A549 (cell line): ENCODE measurements around the gene C11orf68. TPM values are rescaled to one million over a fixed set of nuclear protein-coding genes. Genes with fewer than 3 reads are reported as not detected.

ENCODE experiments used
- ATAC-seq, 2 experiments: fragments of 200-7000 bp in 1 of 2; fragments of >200 bp in 1 of 2; cut with Nextera tagmentation in 1 of 2; cut with Tn5 transposase in 1 of 2; 3 replicates each; pipeline versions ENCODE4 v1.8.0 to v1.9.1; 2018 to 2020; ENCODE audit warnings: mild to moderate bottlenecking in 1 of 2, moderate library complexity in 1 of 2
- CTCF ChIA-PET: fragments of 300-600 bp; sonication (Branson Sonifier 250); formaldehyde crosslinking; extraction: SDS; loops from one replicate; lab custom pipeline; 2021; ENCODE audit warnings: antibody characterized with exemption, inconsistent platforms; lab: Yijun Ruan, JAX
- POLR2A ChIA-PET: fragments of 350-600 bp; formaldehyde crosslinking; extraction: SDS; loops from one replicate; lab custom pipeline; 2021; ENCODE audit warnings: antibody characterized with exemption, inconsistent platforms; lab: Yijun Ruan, JAX
- DNase-seq, 2 experiments: peaks; one replicate each; pipeline versions ENCODE4 v3.0.0 to v3.0.0-alpha.2; 2011 to 2016; ENCODE audit warnings: low read depth in 1 of 2, low spot score in 1 of 2
- FAIRE-seq: peaks from 2 replicates; lab custom pipeline; 2011; peaks lifted over from hg19 to GRCh38; lab: Jason Lieb, UNC
- H3K27ac ChIP-seq, 2 experiments: fragments of >200 bp; sonication (Bioruptor Twin); formaldehyde crosslinking; 3 replicates each; pipeline ENCODE4 v1.5.1; 2016 to 2017
- H3K4me1 ChIP-seq: fragments of >200 bp; sonication (Bioruptor Twin); formaldehyde crosslinking; 3 replicates; pipeline ENCODE4 v1.6.1; 2016
- H3K4me2 ChIP-seq: fragments of >200 bp; sonication (Bioruptor Twin); formaldehyde crosslinking; 3 replicates; pipeline ENCODE4 v1.6.1; 2016
- H3K4me3 ChIP-seq: fragments of >200 bp; sonication (Bioruptor Twin); formaldehyde crosslinking; 3 replicates; pipeline ENCODE4 v1.5.1; 2016
- H3K9me3 ChIP-seq: fragments of >200 bp; sonication (Bioruptor Twin); formaldehyde crosslinking; 3 replicates; pipeline ENCODE4 v1.6.1; 2016
- BHLHE40 ChIP-seq: IDR thresholded peaks from 2 replicates; pipeline ENCODE4 v1.6.1; 2012; ENCODE audit warnings: low read depth, low read length, inconsistent platforms
- CEBPB ChIP-seq, 2 experiments: fragments of >200 bp in 1 of 2; sonication (Bioruptor Twin) in 1 of 2; formaldehyde crosslinking in 1 of 2; IDR thresholded peaks; 2 replicates each; pipeline ENCODE4 v1.6.1; 2012 to 2016
- E2F6 ChIP-seq: IDR thresholded peaks from 2 replicates; pipeline ENCODE4 v1.6.1; 2012; ENCODE audit warnings: low read depth, borderline replicate concordance
- EHF ChIP-seq: fragments of 250-450 bp; sonication (Bioruptor Pico); IDR thresholded peaks from 2 replicates; pipeline ENCODE4 v1.5.0; 2020; ENCODE audit warnings: mild to moderate bottlenecking
- ESRRA ChIP-seq: fragments of 150-350 bp; IDR thresholded peaks from 2 replicates; pipeline ENCODE4 v1.6.1; 2014; ENCODE audit warnings: mild to moderate bottlenecking, low read length, borderline replicate concordance
- FOSB ChIP-seq: fragments of 250-450 bp; sonication (Bioruptor Pico); IDR thresholded peaks from 2 replicates; pipeline ENCODE4 v1.5.0; 2020; ENCODE audit warnings: mild to moderate bottlenecking, moderate library complexity
- FOSL2 ChIP-seq, 2 experiments: fragments of 450-650 bp in 1 of 2; fragments of >200 bp in 1 of 2; sonication (Bioruptor Twin) in 1 of 2; formaldehyde crosslinking; IDR thresholded peaks; 2 replicates each; pipeline versions ENCODE4 v1.5.0 to v1.6.1; 2016 to 2020; ENCODE audit warnings: mild to moderate bottlenecking in 1 of 2, moderate library complexity in 1 of 2
- HEYL ChIP-seq: fragments of 250-450 bp; sonication (Bioruptor Pico); IDR thresholded peaks from 2 replicates; pipeline ENCODE4 v1.8.0; 2021; ENCODE audit warnings: mild to moderate bottlenecking, moderate library complexity
- HOXB5 ChIP-seq: fragments of 250-450 bp; sonication (Bioruptor Pico); IDR thresholded peaks from 2 replicates; pipeline ENCODE4 v1.5.0; 2020; ENCODE audit warnings: mild to moderate bottlenecking, moderate library complexity
- NR3C1 ChIP-seq: fragments of >200 bp; sonication (Bioruptor Twin); formaldehyde crosslinking; IDR thresholded peaks from 3 replicates; pipeline ENCODE4 v1.6.1; 2017
- RNF2 ChIP-seq: fragments of 200-600 bp; sonication (generic); IDR thresholded peaks from 2 replicates; pipeline ENCODE4 v1.6.1; 2016; ENCODE audit warnings: low read depth, mild to moderate bottlenecking, antibody characterized with exemption, moderate library complexity, borderline replicate concordance
- USF2 ChIP-seq: fragments of 450-650 bp; IDR thresholded peaks from 2 replicates; pipeline ENCODE4 v1.6.1; 2014; ENCODE audit warnings: antibody characterized with exemption
- ZSCAN20 ChIP-seq: fragments of 250-450 bp; sonication (Bioruptor Pico); IDR thresholded peaks from 2 replicates; pipeline ENCODE4 v1.8.0; 2022; ENCODE audit warnings: mild to moderate bottlenecking, moderate library complexity
- WGBS: methylation state at CpG from one replicate; pipeline ENCODE4 v1.1.6; 2017; ENCODE audit errors: missing lambda C conversion rate; 5-methylcytosine and 5-hydroxymethylcytosine counted together
- polyA plus RNA-seq, 4 experiments: library from polyadenylated mRNA; depleted of rRNA in 3 of 4; stranded (reverse); fragments of >200 nt; fragmentation: RNase III in 1 of 4; extraction: RNeasy Plus Mini Kit Qiagen cat#74134 plus additional on column Dnase treatment in 1 of 4; gene quantifications; 2 replicates in 3 of 4; 3 replicates in 1 of 4; pipeline ENCODE4 v1.2.3, GENCODE V29; 2011 to 2017
- TF ChIP-seq, protein P1 (sequence below): fragments of 250-450 bp; sonication (Bioruptor Pico); IDR thresholded peaks from 2 replicates; pipeline ENCODE4 v1.5.0; 2020; ENCODE audit warnings: low read depth, mild to moderate bottlenecking, moderate library complexity
- TF ChIP-seq, protein P2 (sequence below): fragments of 250-450 bp; sonication (Bioruptor Pico); IDR thresholded peaks from 2 replicates; pipeline ENCODE4 v1.5.0; 2021; ENCODE audit warnings: mild to moderate bottlenecking, moderate library complexity, borderline replicate concordance
- TF ChIP-seq, protein P3 (sequence below): IDR thresholded peaks from 2 replicates; pipeline ENCODE4 v1.6.1; 2012

Gene C11orf68
- polyA plus RNA-seq, 2 of the 4 experiments (the other 2 are of a cell fraction), result 10.6 to 17.0 TPM

DNA sequence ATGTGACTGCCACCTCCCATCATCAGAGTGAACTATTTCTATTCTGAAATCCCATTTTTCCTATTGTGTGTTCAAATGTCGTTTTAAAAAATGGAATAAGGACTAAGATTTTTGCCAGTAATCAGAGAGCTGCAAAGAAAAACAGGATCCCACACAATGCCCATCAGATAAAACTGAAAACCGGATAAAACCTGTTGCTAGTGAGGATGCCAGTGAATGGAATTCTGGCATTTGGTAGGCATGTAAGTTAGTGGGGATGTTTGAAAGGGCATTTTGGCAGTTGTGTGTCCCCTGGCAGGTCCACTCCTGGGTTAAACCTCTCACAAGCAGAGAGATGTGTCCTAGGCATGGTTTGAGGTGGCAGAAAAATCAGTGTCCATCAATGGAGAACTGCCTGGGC, 6.5 kb upstream of the C11orf68 start:
- H3K27ac ChIP-seq, result no peak overlapping the region
- CTCF ChIA-PET, result interaction anchor here (0.8 to 31.6 kb wide), 2 partner anchors 12 to 32 kb away, joined by 3 to 618 read pairs; partner anchors contain the start of genes CCDC85B, FIBP and FOSL1
- no peak overlapping the region for H3K4me2 ChIP-seq
- DNase-seq (no peak), ATAC-seq (no peak), FAIRE-seq (no peak)
- H3K9me3 ChIP-seq, result no peaks in the 10 kb centered on the region
- WGBS, result 59% methylated on average over 2 of the region's 2 CpGs
- no peak for TF ChIP-seq CEBPB (IDR thresholded peaks at IDR 0.05)
- POLR2A ChIA-PET, result no interaction called here
- H3K4me3 ChIP-seq, result no peak overlapping the region
- H3K4me1 ChIP-seq, result peaks cover 6% of the 10 kb centered on the region

DNA sequence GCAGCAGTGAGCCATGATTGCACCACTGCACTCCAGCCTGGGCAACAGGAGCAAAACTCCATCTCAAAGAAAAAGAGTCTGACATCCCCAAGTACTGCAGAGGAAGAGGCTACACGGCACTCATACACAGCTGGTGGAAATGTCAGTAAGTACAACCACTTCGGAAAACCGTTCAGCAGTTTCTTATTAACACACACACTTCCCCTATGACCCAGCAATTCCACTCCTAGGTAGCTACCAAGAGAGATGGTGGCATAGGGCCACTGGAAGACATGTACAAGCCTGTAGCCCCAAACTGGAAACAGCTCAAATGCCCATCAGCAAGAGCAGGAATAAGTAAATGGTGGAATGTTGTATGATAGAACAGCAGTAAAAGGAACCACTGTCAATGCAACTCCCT, 3.7 kb upstream of the C11orf68 start:
- no peak overlapping the region for H3K4me3 ChIP-seq
- POLR2A ChIA-PET, result interaction anchor here (1.1 kb wide), 1 partner anchor 33 kb away, joined by 3 read pairs; no protein-coding TSS in a partner anchor
- TF ChIP-seq E2F6 (no peak), BHLHE40 (no peak), ESRRA (no peak), EHF (CRISPR knock-in tag) (no peak), FOSL2 (IDR thresholded peaks at IDR 0.05) (no peak), FOSL2 (CRISPR knock-in tag; IDR thresholded peaks at IDR 0.05) (no peak)
- no peak overlapping the region for H3K4me2 ChIP-seq
- 88% methylated on average over 3 of the region's 3 CpGs for WGBS
- H3K4me1 ChIP-seq, result peaks cover 17% of the 10 kb centered on the region
- ATAC-seq (no peak), FAIRE-seq (no peak), DNase-seq (no peak)
- CTCF ChIA-PET, result interaction anchor here (1.0 to 31.6 kb wide), 7 partner anchors 10 to 67 kb away, joined by 3 to 618 read pairs (median 5); partner anchors contain the start of genes CCDC85B, FIBP and FOSL1
- no peak overlapping the region for H3K27ac ChIP-seq
- H3K9me3 ChIP-seq, result no peaks in the 10 kb centered on the region

DNA sequence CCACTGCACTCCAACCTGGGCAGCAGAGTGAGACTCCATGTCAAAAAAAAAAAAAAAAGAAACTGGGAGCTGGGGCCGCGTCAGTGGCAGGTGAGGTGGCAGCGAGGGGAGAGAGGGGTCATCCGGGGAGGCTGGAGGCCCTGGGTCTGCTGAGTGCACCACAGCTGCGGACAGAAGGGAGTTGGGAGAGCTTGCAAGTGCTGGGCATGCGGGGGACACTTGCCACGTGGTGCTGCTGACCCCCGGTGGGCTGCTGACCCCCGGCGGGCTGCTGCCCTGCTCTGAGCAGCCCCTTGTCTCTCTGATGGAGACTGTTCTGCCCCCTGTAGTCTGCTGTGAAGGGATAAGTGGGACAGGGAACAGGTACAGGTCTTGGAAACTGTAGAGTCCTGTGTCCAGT, 3.0 kb upstream of the C11orf68 start:
- FAIRE-seq (no peak), ATAC-seq (no peak), DNase-seq (no peak)
- Histone ChIP-seq H3K27ac (no peak overlapping the region), H3K4me1 (peaks cover 24% of the 10 kb centered on the region), H3K4me3 (no peak overlapping the region), H3K9me3 (no peaks in the 10 kb centered on the region), H3K4me2 (no peak overlapping the region)
- WGBS, result 89% methylated on average over 10 of the region's 10 CpGs
- TF ChIP-seq ZSCAN20 (CRISPR knock-in tag), result no peak
- TF ChIP-seq, protein P1, sequence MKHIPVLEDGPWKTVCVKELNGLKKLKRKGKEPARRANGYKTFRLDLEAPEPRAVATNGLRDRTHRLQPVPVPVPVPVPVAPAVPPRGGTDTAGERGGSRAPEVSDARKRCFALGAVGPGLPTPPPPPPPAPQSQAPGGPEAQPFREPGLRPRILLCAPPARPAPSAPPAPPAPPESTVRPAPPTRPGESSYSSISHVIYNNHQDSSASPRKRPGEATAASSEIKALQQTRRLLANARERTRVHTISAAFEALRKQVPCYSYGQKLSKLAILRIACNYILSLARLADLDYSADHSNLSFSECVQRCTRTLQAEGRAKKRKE (CRISPR knock-in tag), result no peak
- TF ChIP-seq HEYL (CRISPR knock-in tag), result no peak
- TF ChIP-seq USF2, result no peak
- TF ChIP-seq HOXB5 (CRISPR knock-in tag), result no peak
- no peak for TF ChIP-seq RNF2
- TF ChIP-seq, protein P2, sequence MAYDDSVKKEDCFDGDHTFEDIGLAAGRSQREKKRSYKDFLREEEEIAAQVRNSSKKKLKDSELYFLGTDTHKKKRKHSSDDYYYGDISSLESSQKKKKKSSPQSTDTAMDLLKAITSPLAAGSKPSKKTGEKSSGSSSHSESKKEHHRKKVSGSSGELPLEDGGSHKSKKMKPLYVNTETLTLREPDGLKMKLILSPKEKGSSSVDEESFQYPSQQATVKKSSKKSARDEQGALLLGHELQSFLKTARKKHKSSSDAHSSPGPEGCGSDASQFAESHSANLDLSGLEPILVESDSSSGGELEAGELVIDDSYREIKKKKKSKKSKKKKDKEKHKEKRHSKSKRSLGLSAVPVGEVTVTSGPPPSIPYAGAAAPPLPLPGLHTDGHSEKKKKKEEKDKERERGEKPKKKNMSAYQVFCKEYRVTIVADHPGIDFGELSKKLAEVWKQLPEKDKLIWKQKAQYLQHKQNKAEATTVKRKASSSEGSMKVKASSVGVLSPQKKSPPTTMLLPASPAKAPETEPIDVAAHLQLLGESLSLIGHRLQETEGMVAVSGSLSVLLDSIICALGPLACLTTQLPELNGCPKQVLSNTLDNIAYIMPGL, result no peak
- no peak for TF ChIP-seq NR3C1
- no peak for TF ChIP-seq FOSB (CRISPR knock-in tag)
- TF ChIP-seq, protein P3, sequence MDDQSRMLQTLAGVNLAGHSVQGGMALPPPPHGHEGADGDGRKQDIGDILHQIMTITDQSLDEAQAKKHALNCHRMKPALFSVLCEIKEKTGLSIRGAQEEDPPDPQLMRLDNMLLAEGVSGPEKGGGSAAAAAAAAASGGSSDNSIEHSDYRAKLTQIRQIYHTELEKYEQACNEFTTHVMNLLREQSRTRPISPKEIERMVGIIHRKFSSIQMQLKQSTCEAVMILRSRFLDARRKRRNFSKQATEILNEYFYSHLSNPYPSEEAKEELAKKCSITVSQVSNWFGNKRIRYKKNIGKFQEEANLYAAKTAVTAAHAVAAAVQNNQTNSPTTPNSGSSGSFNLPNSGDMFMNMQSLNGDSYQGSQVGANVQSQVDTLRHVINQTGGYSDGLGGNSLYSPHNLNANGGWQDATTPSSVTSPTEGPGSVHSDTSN, result no peak
- no peak for TF ChIP-seq ESRRA
- POLR2A ChIA-PET, result interaction anchor here (1.1 kb wide), 1 partner anchor 33 kb away, joined by 3 read pairs; no protein-coding TSS in a partner anchor
- CTCF ChIA-PET, result interaction anchor here (0.7 to 31.6 kb wide), 6 partner anchors 9 to 67 kb away, joined by 3 to 618 read pairs (median 7); partner anchors contain the start of genes CCDC85B, FIBP and FOSL1
